ENCODE data around the gene ARHGAP15.

DNA sequence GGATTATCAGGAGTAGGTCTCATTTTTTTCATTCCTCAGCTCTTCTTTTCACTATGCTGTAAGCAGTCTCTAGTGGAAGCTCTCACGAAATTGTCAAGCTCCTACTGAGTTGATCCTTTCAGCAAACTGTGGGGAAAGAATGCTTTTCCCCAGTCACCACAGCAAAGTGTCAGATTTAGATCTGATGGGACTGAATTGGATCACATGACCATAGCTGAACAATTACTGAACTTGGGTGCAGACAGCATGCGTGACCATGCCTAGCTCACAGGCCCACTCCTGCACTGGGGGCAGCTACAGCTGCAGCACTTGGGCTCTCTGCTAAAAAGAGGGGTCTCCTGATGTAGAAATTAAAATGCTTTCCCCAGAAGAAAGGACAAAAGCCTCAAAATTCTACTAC lies 3.1 kb downstream of the ARHGAP15 start:
- TF ChIP-seq, protein P1, sequence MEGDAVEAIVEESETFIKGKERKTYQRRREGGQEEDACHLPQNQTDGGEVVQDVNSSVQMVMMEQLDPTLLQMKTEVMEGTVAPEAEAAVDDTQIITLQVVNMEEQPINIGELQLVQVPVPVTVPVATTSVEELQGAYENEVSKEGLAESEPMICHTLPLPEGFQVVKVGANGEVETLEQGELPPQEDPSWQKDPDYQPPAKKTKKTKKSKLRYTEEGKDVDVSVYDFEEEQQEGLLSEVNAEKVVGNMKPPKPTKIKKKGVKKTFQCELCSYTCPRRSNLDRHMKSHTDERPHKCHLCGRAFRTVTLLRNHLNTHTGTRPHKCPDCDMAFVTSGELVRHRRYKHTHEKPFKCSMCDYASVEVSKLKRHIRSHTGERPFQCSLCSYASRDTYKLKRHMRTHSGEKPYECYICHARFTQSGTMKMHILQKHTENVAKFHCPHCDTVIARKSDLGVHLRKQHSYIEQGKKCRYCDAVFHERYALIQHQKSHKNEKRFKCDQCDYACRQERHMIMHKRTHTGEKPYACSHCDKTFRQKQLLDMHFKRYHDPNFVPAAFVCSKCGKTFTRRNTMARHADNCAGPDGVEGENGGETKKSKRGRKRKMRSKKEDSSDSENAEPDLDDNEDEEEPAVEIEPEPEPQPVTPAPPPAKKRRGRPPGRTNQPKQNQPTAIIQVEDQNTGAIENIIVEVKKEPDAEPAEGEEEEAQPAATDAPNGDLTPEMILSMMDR (IDR thresholded peaks at IDR 0.05): no peak
- TF ChIP-seq POLR2AphosphoS5 (IDR thresholded peaks at IDR 0.05): no peak

All from suprapubic skin (tissue), 3 donors.